Activated naive CD4-positive, alpha-beta T cell treated with anti-CD3 and anti-CD28 coated beads, Interleukin-2, amount 10 ng/mL, durations not matched to agents 7 days and 5 days (primary cell): ENCODE measurements around the gene ZNF804A.

Experiments
- CTCF ChIA-PET: fragments of 350-600 bp; sonication (Branson Sonifier 250); formaldehyde crosslinking; loops from one replicate; lab custom pipeline; 2021; ENCODE audit warnings: antibody characterized with exemption; lab: Charles Lee
- DNase-seq: peaks from one replicate; pipeline ENCODE4 v3.0.0-alpha.2; 2020
- H3K27ac Mint-ChIP-seq: one replicate; pipeline ENCODE4 v1.8.0; 2021; ENCODE audit warnings: mild to moderate bottlenecking, moderate library complexity, mixed read lengths
- H3K27me3 Mint-ChIP-seq: one replicate; pipeline ENCODE4 v1.8.0; 2021; ENCODE audit warnings: mild to moderate bottlenecking, mixed read lengths
- H3K36me3 Mint-ChIP-seq: one replicate; pipeline ENCODE4 v1.8.0; 2021; ENCODE audit warnings: mixed read lengths
- H3K4me1 Mint-ChIP-seq: one replicate; pipeline ENCODE4 v1.8.0; 2021; ENCODE audit warnings: mixed read lengths
- H3K4me3 Mint-ChIP-seq: one replicate; pipeline ENCODE4 v1.8.0; 2021; ENCODE audit warnings: mild to moderate bottlenecking, moderate library complexity, mixed read lengths
- H3K9me3 Mint-ChIP-seq: one replicate; pipeline ENCODE4 v1.8.0; 2021; ENCODE audit warnings: mixed read lengths

Gene ZNF804A

GRCh38 chr2:184589261-184589660 lies 9.1 kb upstream of the ZNF804A start:
- CTCF ChIA-PET: no interaction called here
- H3K36me3 Mint-ChIP-seq: no peaks in the 10 kb centered on the region
- no peak for DNase-seq
- H3K4me1 Mint-ChIP-seq: no peaks in the 10 kb centered on the region
- no peaks in the 10 kb centered on the region for H3K27me3 Mint-ChIP-seq
- H3K4me3 Mint-ChIP-seq: no peak overlapping the region
- H3K27ac Mint-ChIP-seq: no peak overlapping the region
- no peaks in the 10 kb centered on the region for H3K9me3 Mint-ChIP-seq

GRCh38 chr2:184596819-184597411 lies 1.4 kb upstream of the ZNF804A start:
- H3K9me3 Mint-ChIP-seq: no peaks in the 10 kb centered on the region
- H3K27me3 Mint-ChIP-seq: peaks cover 44% of the 10 kb centered on the region

GRCh38 chr2:184597571-184597991 lies 748 bp upstream of the ZNF804A start:
- Mint-ChIP-seq H3K27me3 (peaks cover 44% of the 10 kb centered on the region), H3K27ac (no peak overlapping the region), H3K4me3 (peak overlapping the region; percentile 13), H3K36me3 (no peaks in the 10 kb centered on the region), H3K4me1 (peaks cover 11% of the 10 kb centered on the region), H3K9me3 (no peaks in the 10 kb centered on the region)
- DNase-seq: no peak
- CTCF ChIA-PET: no interaction called here

More at GRCh38 chr2:184596819-184597411, 1.4 kb upstream of the ZNF804A start:
- CTCF ChIA-PET: no interaction called here
- no peak for DNase-seq
- Mint-ChIP-seq H3K27ac (no peak overlapping the region), H3K4me3 (no peak overlapping the region), H3K4me1 (peaks cover 11% of the 10 kb centered on the region), H3K36me3 (no peaks in the 10 kb centered on the region)

- Mint-ChIP-seq H3K27me3 (peaks cover 44% of the 10 kb centered on the region), H3K9me3 (no peaks in the 10 kb centered on the region), H3K27ac (no peak overlapping the region), H3K4me3 (peak overlapping the region; percentile 13), H3K4me1 (peaks cover 11% of the 10 kb centered on the region), H3K36me3 (no peaks in the 10 kb centered on the region)
- no peak for DNase-seq
- CTCF ChIA-PET: no interaction called here
Measured at GRCh38 chr2:184598002-184598315, 370 bp upstream of the ZNF804A start.

GRCh38 chr2:184599054-184599871 lies 934 bp downstream of the ZNF804A start:
- Mint-ChIP-seq H3K27me3 (peaks cover 44% of the 10 kb centered on the region), H3K36me3 (no peaks in the 10 kb centered on the region)

GRCh38 chr2:184599872-184600222 lies 1.5 kb downstream of the ZNF804A start:
- DNase-seq: no peak
- Mint-ChIP-seq H3K36me3 (no peaks in the 10 kb centered on the region), H3K27me3 (peaks cover 44% of the 10 kb centered on the region), H3K4me1 (peaks cover 11% of the 10 kb centered on the region), H3K4me3 (no peak overlapping the region), H3K9me3 (no peaks in the 10 kb centered on the region), H3K27ac (no peak overlapping the region)
- CTCF ChIA-PET: no interaction called here

More at GRCh38 chr2:184599054-184599871, 934 bp downstream of the ZNF804A start:
- CTCF ChIA-PET: no interaction called here
- H3K27ac Mint-ChIP-seq: no peak overlapping the region
- no peak for DNase-seq
- H3K4me3 Mint-ChIP-seq: peak overlapping the region; percentile 47
- H3K9me3 Mint-ChIP-seq: no peaks in the 10 kb centered on the region
- H3K4me1 Mint-ChIP-seq: peaks cover 11% of the 10 kb centered on the region

GRCh38 chr2:184602734-184603133 lies 4.4 kb downstream of the ZNF804A start:
- no peak overlapping the region for H3K4me3 Mint-ChIP-seq
- DNase-seq: no peak
- H3K27ac Mint-ChIP-seq: no peak overlapping the region
- no peaks in the 10 kb centered on the region for H3K36me3 Mint-ChIP-seq
- peaks cover 6% of the 10 kb centered on the region for H3K4me1 Mint-ChIP-seq
- no peaks in the 10 kb centered on the region for H3K9me3 Mint-ChIP-seq
- CTCF ChIA-PET: no interaction called here
- H3K27me3 Mint-ChIP-seq: peaks cover 23% of the 10 kb centered on the region

GRCh38 chr2:184610891-184611290 lies 12.6 kb downstream of the ZNF804A start:
- H3K9me3 Mint-ChIP-seq: peaks cover 1% of the 10 kb centered on the region
- CTCF ChIA-PET: interaction anchor here (0.6 kb wide), 1 partner anchor 17 kb away, joined by 3 read pairs; no protein-coding TSS in a partner anchor
- H3K27ac Mint-ChIP-seq: no peak overlapping the region

GRCh38 chr2:184611361-184612085 lies 13.2 kb downstream of the ZNF804A start:
- no peak overlapping the region for H3K27ac Mint-ChIP-seq
- H3K4me3 Mint-ChIP-seq: no peak overlapping the region
- CTCF ChIA-PET: no interaction called here
- no peaks in the 10 kb centered on the region for H3K27me3 Mint-ChIP-seq
- H3K4me1 Mint-ChIP-seq: no peaks in the 10 kb centered on the region
- H3K36me3 Mint-ChIP-seq: no peaks in the 10 kb centered on the region
- peaks cover 1% of the 10 kb centered on the region for H3K9me3 Mint-ChIP-seq
- DNase-seq: no peak

More at GRCh38 chr2:184610891-184611290, 12.6 kb downstream of the ZNF804A start:
- no peak for DNase-seq
- no peaks in the 10 kb centered on the region for H3K4me1 Mint-ChIP-seq
- no peaks in the 10 kb centered on the region for H3K27me3 Mint-ChIP-seq
- no peak overlapping the region for H3K4me3 Mint-ChIP-seq
- H3K36me3 Mint-ChIP-seq: no peaks in the 10 kb centered on the region

- no peaks in the 10 kb centered on the region for H3K36me3 Mint-ChIP-seq
Measured at GRCh38 chr2:184620367-184620766, 22.0 kb downstream of the ZNF804A start.

GRCh38 chr2:184624311-184624710 lies 26.0 kb downstream of the ZNF804A start:
- no peaks in the 10 kb centered on the region for H3K4me1 Mint-ChIP-seq
- no peak overlapping the region for H3K4me3 Mint-ChIP-seq
- no peaks in the 10 kb centered on the region for H3K27me3 Mint-ChIP-seq
- CTCF ChIA-PET: no interaction called here
- no peak for DNase-seq
- H3K36me3 Mint-ChIP-seq: no peaks in the 10 kb centered on the region
- H3K9me3 Mint-ChIP-seq: no peaks in the 10 kb centered on the region
- no peak overlapping the region for H3K27ac Mint-ChIP-seq

More at GRCh38 chr2:184620367-184620766, 22.0 kb downstream of the ZNF804A start:
- Mint-ChIP-seq H3K4me1 (no peaks in the 10 kb centered on the region), H3K4me3 (no peak overlapping the region), H3K27me3 (no peaks in the 10 kb centered on the region), H3K27ac (no peak overlapping the region), H3K9me3 (peaks cover 1% of the 10 kb centered on the region)
- DNase-seq: no peak
- CTCF ChIA-PET: no interaction called here

- no peak for DNase-seq
- no peaks in the 10 kb centered on the region for H3K4me1 Mint-ChIP-seq
- no peak overlapping the region for H3K27ac Mint-ChIP-seq
- H3K36me3 Mint-ChIP-seq: no peaks in the 10 kb centered on the region
- CTCF ChIA-PET: no interaction called here
- no peak overlapping the region for H3K4me3 Mint-ChIP-seq
- H3K27me3 Mint-ChIP-seq: no peaks in the 10 kb centered on the region
- no peaks in the 10 kb centered on the region for H3K9me3 Mint-ChIP-seq
Measured at GRCh38 chr2:184628051-184628450, 29.7 kb downstream of the ZNF804A start.

- Mint-ChIP-seq H3K36me3 (no peaks in the 10 kb centered on the region), H3K9me3 (no peaks in the 10 kb centered on the region), H3K4me1 (no peaks in the 10 kb centered on the region), H3K27ac (no peak overlapping the region), H3K27me3 (no peaks in the 10 kb centered on the region), H3K4me3 (no peak overlapping the region)
- CTCF ChIA-PET: no interaction called here
- no peak for DNase-seq
Measured at GRCh38 chr2:184633726-184634125, 35.4 kb downstream of the ZNF804A start.

GRCh38 chr2:184637781-184638180 lies 39.5 kb downstream of the ZNF804A start:
- Mint-ChIP-seq H3K4me1 (no peaks in the 10 kb centered on the region), H3K27me3 (no peaks in the 10 kb centered on the region), H3K27ac (no peak overlapping the region), H3K36me3 (no peaks in the 10 kb centered on the region), H3K9me3 (no peaks in the 10 kb centered on the region), H3K4me3 (no peak overlapping the region)
- CTCF ChIA-PET: no interaction called here
- no peak for DNase-seq
